Measurements from ENCODE around the gene CHADL.

The CHADL gene

DNA sequence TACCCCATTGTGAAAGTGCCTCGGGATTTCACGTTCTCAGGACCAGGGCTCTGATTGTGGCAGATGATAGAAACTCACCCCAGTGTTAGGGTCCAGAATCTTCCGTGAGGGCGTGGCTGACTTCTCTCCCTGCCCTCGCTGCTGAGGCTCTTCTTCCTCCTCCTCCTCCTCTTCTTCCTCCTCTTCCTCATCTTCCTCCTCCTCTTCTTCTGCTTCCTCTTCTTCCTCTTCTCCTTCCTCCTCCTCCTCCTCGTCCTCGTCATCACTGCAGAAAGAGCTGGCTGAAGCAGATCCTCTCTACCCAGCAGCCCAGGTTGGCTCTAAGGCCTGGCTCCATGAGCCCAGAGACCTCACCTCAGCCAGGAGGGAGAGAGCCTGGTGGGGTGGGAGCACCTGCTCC, 13.5 kb upstream of the CHADL start:
- DNase-seq = no peak

- DNase-seq = no peak
Measured at GRCh38 chr22:41252365-41252764, 11.6 kb upstream of the CHADL start.

DNA sequence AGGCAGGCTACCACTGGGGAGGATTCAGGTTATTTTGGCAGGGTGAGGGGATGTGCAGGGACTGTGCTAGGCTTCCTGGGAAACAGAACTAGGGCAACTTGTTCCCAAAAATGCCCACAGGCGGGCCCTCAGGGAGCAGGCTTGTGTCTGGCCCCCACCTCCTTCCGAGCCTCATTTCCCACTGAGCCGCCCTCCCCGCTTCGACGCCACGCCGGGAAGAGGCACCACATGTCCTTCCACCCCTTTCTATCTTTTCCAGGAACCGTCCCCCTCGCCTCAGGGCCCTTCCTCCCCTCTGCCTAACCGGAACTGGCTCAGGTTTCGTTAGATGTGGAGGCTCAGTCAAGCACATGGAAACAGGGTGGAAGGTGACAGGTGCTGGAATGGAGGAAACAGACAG, 9.4 kb upstream of the CHADL start:
- DNase-seq = no peak

GRCh38 chr22:41249442-41249841, 8.7 kb upstream of the CHADL start:
- no peak for DNase-seq

DNA sequence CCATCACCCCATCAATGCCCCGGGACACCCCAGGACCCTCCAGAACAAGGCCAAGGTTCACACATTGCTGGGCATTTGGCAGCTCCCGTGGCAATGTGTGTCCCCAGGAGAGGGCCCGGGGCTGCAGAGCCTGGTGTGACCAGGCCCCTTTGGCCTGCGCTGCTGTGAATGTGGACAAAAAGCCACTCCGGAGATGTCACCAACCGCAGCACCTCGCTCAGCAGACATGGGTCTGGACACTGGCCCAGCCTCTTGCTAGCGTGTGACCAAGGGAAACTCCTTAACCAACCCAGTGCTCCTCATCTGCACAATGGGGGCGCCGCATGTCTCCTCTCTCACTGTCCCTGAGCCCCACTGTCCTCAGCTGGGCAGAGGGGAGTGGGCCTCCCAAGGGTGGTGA, 8.0 kb upstream of the CHADL start:
- no peak for DNase-seq

DNA sequence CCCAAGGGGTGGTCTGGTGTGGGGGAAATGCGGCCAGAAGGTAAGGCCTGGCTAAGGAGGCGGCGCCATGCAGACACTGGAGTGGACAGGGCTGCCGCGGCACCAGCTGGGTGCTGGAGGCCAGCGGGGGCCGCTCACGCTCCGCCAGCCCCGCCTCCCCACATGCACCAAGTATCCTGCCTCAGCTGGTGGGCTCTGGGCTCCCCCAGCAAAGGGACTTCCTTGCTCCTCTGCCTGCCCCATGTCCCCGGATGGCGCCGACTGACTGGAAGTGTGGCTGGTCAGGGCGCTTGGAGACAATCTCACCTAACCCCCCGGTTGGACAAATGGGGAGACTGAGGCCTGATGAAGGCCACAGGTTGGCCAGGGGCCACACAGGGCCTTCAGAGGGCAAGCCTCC, 7.6 kb upstream of the CHADL start:
- DNase-seq = no peak

DNA sequence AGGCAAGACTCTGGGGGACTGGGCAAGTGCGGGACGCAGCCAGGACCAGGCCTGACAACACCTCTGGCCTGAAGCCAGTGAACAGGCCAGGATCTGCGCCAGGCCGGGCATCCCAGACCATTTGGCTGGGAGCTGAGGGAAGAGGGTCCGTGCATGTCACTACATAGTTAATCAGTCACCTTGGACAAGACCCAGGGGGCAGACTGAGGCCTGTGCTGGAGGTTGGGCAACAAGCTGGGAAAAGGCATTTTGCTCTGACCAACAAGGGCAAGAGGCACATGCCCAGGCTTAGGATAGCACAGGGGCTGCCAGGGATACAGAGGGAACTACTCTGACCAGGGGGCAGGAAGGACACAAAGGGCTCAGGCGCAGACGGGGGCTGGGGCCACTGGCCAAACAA, 7.0 kb upstream of the CHADL start:
- DNase-seq = no peak

DNA sequence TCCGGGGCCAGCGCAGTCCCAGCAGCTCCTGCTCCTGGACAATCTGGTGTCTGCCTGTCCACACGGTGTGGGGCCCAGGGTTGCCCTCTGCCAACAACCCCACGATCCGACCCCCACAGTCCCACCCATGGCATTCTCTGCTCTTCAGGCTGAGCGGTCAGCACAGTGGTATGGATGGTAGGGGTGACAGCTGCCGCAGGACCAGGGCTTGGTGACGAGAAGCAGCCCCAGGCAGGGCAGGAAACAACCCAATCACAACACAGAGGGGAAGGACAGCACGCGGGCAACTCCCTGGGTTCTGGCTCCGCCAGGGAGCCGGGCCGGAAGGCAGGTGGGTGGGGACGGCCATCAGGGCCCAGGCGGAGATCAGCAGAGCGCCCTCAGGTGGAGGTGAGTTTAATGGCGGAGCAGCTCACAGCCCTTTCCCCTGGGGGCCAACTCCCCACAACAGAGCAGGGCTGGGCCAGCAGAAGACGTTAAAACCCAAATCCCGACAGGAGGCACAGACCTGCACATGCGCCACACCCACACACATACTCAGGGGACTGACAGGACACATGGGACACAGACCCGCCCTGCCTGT, 5.3 kb upstream of the CHADL start:
- DNase-seq = no peak

DNA sequence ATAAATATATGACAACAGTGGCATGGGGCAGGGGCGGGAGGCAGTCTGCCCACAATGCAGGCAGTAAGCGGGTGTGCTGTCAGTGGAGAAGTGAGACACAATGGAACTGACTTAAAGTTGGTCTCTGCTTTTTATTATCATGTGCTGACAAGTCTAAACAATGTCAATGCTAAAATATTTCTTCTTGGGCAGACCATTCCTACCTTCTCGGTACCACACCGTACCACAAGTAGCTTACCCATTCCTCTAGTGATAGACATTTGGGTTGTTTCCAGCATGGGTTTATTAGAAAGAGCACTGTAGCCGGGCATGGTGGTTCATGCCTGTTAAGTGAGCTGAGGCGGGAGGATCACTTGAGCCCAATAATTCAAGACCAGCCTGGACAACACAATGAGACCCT, 2.6 kb upstream of the CHADL start:
- DNase-seq = no peak

DNA sequence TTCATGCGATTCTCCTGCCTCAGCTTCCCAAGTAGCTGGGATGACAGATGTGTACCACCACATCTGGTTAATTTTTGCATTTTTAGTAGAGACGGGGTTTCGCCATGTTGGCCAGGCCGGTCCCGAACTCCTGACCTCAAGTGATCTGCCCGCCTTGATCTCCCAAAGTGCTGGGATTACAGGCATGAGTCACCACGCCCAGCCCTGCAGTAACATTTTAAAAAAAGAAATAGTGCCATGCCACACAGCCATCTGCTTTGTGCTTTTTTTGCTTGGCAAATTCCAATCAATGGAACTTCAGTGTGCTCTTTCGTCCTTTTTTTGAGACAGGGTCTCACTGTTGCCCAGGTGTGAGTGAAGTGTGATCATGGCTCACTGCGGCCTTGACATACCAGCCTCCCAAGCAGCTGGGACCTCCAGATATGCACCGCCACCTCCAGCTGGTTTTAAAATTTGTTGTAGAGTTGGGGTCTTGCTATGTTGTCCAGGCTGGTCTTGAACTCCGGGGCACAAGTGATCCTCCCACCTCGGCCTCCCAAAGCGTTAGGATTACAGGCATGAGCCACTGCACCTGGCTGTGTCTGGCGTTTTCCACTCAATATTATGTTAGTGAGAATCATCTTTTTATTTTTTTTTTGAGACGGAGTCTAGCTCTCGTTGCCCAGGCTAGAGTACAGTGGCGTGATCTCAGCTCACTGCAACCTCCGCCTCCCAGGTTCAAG, 1.8 kb upstream of the CHADL start:
- no peak for DNase-seq

DNA sequence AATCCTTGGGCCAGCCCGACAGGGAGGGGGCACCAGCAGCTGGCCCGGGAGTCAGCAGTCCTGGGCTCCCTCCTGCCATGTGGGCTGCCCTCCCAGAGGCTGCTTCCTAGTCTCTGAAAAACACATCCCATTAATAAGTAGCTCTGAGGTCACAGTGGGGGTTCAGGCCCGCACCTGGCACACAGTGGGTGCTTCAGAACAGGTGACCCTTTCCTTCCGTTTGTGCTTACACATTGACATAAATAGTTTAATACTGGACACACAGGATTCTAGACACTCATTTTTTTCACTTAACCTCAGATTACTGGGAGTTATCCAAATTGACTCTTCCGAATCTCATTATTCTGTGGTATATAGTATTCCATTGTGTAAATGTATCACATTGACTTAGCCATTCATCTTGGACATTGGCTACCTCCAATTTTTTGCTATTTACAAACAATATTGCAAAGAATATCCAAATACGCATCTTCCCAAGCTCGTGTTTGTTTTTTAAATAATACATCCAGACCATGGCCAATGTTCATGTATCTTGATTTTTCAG, 474 bp upstream of the CHADL start:
- DNase-seq = no peak

DNA sequence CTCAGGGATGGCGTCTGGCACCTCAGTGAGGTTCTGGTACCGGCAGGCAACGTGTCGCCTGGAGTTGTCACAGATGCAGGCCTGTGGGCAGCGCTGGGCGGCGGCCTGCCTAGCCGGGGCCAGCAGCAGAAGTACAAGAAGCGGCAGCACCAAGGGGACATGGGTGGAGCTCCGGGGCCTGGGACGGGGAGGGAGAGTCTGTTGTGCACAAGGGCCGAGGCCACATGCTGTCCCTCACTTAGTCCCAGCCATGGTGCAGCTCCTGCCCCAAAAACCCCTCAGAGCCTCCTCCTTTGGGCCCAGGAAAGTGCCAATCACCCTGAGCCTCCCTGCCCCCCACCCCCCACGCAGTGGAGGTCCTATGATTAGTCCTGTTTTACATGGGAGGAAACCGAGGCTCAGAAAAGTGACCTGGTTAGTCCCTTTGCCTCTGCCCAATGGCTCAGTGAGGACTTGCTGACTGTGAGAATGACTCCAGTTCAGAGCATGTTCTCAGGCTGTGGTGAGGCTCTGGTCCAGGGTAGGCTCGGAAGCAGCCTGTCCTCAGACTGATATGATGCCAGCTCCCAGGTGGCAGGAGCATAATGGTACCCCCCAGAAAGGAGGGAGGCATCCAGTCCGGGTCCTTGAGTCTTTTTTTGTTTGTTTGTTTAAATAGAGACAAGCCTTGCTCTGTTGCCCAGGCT, 1.1 kb downstream of the CHADL start:
- DNase-seq = no peak

DNA sequence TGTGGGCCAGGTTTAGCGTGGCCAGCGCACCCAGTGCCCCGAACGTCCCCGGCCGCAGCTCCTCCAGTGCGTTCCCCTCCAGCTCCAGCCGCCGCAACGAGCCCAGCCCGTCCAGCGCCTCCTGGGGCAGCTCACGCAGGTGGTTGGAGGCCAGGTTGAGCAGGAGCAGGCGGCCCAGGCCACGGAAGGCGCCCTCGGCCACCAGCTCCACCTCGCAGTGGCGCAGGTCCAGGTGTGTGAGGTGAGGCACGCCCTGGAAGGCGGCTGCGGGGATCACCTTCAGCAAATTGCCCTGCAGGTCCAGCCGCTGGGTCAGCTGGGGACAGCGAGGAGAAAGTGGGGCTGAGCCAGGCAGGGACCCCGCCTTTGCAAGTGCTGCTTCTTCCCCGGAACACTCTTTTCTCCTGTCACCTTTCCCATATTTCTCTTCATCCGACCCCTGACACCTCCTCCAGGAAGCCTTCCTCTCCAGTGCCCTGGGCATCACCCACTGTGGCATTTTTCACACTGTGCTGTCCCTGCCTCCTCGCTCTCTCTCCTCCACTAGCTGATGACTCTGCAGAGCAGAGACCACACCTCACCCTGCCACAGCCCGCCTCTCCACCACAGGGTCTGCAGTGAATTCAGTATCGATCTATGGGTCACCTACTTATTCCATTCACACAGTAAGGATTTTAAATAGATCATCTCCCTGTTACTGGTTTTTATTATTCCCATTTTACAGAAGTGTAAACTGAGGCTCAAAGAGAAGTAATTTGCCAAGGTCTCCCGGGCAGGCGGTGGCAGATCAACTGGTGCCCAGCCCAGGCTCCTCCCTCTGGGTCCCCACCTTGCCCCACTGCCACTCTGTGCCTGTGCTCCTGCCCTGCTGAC, 1.9 kb downstream of the CHADL start:
- DNase-seq = no peak

GRCh38 chr22:41237707-41238569, 2.8 kb downstream of the CHADL start:
- DNase-seq = peak; percentile 80

DNA sequence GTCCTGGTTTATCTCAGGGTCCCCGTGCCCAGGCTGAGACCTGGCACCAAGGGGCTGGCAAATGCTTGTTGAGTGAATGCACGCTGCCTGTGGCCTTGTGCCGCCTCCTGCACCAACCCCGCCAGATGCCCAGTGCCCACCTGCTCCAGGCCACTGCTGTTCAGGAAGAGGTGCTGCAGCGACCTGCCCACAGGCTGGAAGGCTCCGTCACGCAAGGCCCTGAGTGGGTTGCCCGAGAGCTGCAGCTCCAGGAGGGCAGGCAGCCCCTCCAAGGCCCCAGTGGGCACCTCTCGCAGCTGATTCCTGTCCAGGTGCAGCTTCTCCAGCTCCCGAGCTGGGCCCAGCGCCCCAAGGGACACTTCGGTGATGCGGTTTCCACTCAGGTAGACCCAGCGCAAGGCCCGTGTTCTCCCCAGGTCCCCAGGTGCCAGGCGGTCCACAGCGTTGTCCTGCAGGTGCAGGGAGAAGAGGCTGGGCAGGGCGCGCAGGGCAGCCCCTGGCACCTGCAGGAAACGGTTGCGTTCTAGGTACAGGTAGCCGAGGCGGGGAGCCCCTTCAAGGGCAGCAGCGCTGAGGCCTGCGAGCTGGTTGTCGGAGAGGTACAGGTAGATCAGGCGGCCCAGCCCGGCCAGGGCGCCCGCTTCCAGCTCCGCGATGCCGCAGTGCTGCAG, 3.6 kb downstream of the CHADL start:
- no peak for DNase-seq

- no peak for DNase-seq
Measured at GRCh38 chr22:41234815-41235695, 5.7 kb downstream of the CHADL start.

GRCh38 chr22:41231369-41231768, 9.4 kb downstream of the CHADL start:
- no peak for DNase-seq

DNA sequence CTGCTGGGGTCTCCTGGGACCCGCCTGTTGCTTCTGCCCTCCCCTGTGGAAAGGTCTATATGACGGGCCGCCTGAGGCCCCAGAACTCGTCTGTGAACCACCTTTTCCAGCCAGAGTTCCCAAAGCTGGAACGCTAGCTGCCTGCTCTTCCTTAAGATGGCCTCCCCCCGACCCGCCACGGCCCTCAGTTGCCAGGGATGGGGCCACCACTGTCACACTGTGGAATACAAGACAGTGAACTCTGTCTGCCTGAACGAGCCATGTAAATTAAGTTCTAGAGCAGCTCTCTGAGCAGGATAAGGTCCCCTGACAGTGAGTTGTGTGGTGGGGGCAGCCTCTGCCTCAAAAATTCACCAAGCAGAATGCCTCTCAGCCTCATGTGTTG, 10.3 kb downstream of the CHADL start:
- DNase-seq = no peak

DNA sequence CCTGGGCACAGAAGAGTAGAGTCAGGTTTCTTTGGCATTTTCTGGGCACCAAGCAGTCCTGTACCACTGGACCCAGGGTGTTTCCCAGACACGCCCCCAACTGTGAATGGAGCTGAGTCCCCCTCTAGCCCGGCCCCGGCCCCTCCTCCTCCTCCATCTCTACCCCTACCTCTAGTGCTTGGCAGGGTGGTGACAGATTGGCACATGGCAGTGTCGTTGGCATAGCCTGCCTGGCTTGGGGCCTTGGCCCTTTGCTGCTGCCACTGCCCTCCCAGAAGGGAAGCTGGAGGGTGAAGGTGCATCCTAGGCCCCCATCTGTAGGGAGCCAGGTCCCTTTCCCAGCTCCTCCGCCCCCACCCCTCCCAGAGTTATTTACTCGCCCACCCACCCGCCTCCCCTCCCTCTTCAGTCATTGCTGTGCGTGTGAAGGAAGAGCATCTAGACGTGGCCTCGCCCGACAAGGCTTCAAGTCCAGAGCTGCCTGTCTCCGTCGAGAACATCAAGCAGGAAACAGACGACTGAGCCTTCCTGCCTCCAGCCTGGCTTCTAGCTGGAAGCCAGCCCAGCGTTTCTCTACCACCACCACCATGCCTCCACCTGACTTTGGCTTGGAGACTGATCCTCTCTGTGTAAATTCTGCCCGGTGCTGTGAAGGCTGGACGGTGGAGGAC, 10.9 kb downstream of the CHADL start:
- DNase-seq = no peak

- no peak for DNase-seq
Measured at GRCh38 chr22:41229215-41229614, 11.5 kb downstream of the CHADL start.

Measured in stimulated activated CD4-positive, alpha-beta T cell treated with anti-CD3 and anti-CD28 coated beads, Interleukin-4, amount 100 ng/mL, for 1 hour (primary cell).